HepG2 (cell line): ENCODE results near the gene SPARC. TPM values are rescaled to one million over a fixed set of nuclear protein-coding genes. Genes with fewer than 3 reads are reported as not detected.

Source experiments
- CREBL2 ChIP-seq: sonication (generic); formaldehyde crosslinking; IDR thresholded peaks from 2 replicates; pipeline ENCODE4 v1.8.1; 2023; ENCODE audit warnings: missing genetic modification reagents, mild to moderate bottlenecking, borderline replicate concordance
- DBP ChIP-seq: sonication (generic); formaldehyde crosslinking; IDR thresholded peaks from 2 replicates; pipeline ENCODE4 v1.4.0; 2020; ENCODE audit warnings: missing genetic modification reagents; ENCODE audit errors: not compliant biosample characterization
- FOXC1 ChIP-seq: sonication (generic); formaldehyde crosslinking; IDR thresholded peaks from 2 replicates; pipeline ENCODE4 v1.8.0; 2022; ENCODE audit warnings: mild to moderate bottlenecking, missing genetic modification reagents, borderline replicate concordance
- KAT8 ChIP-seq: IDR thresholded peaks from 2 replicates; pipeline ENCODE4 v1.6.1; 2016; ENCODE audit warnings: missing genetic modification reagents, missing compliant biosample characterization
- PHF5A ChIP-seq: IDR thresholded peaks from one replicate; pipeline ENCODE4 v1.6.1; 2018; ENCODE audit warnings: low read depth, missing genetic modification reagents; ENCODE audit not compliant: unreplicated experiment
- RXRA ChIP-seq: sonication (generic); formaldehyde crosslinking; IDR thresholded peaks from 2 replicates; pipeline ENCODE4 v1.5.1; 2020; ENCODE audit warnings: missing genetic modification reagents
- TAF1 ChIP-seq: sonication (generic); formaldehyde crosslinking; IDR thresholded peaks from 2 replicates; pipeline ENCODE4 v1.4.0; 2020; ENCODE audit warnings: missing genetic modification reagents
- TAF15 ChIP-seq: fragments of 200-400 bp; formaldehyde crosslinking; IDR thresholded peaks from one replicate; pipeline ENCODE4 v1.6.1; 2018; ENCODE audit warnings: mild to moderate bottlenecking, low read depth, low read length; ENCODE audit not compliant: poor library complexity, severe bottlenecking
- TFE3 ChIP-seq: IDR thresholded peaks from 2 replicates; pipeline ENCODE4 v1.6.1; 2016
- THAP8 ChIP-seq: sonication (generic); formaldehyde crosslinking; IDR thresholded peaks from 2 replicates; pipeline ENCODE4 v1.5.1; 2020; ENCODE audit warnings: missing genetic modification reagents, mild to moderate bottlenecking, borderline replicate concordance
- YY1 ChIP-seq: IDR thresholded peaks from 2 replicates; pipeline ENCODE4 v1.6.1; 2011; ENCODE audit warnings: low read length, low read depth, moderate library complexity, mild to moderate bottlenecking; ENCODE audit not compliant: insufficient read depth, insufficient replicate concordance
- ZBTB26 ChIP-seq: IDR thresholded peaks from 2 replicates; pipeline ENCODE4 v1.6.1; 2016; ENCODE audit warnings: missing compliant biosample characterization, missing genetic modification reagents, borderline replicate concordance
- ZGPAT ChIP-seq: IDR thresholded peaks from 2 replicates; pipeline ENCODE4 v1.6.1; 2016; ENCODE audit warnings: mild to moderate bottlenecking
- ZNF136 ChIP-seq: sonication (generic); formaldehyde crosslinking; IDR thresholded peaks from 2 replicates; pipeline ENCODE4 v1.8.1; 2022; ENCODE audit warnings: low read depth, mild to moderate bottlenecking, moderate library complexity, missing genetic modification reagents
- ZNF513 ChIP-seq: sonication (generic); formaldehyde crosslinking; conservative IDR thresholded peaks from 2 replicates; pipeline ENCODE4 v1.5.0; 2020; ENCODE audit warnings: missing genetic modification reagents
- ZNF574 ChIP-seq: sonication (generic); formaldehyde crosslinking; IDR thresholded peaks from 2 replicates; pipeline ENCODE4 v1.4.0; 2020; ENCODE audit warnings: missing genetic modification reagents
- ZNF639 ChIP-seq: conservative IDR thresholded peaks from 2 replicates; pipeline ENCODE4 v1.6.1; 2018; ENCODE audit warnings: missing genetic modification reagents
- polyA plus RNA-seq, 8 experiments: library from polyadenylated mRNA; depleted of rRNA in 3 of 8; stranded (reverse) in 7 of 8; unstranded in 1 of 8; fragments of >200 nt; fragmentation: Illumina TruSeq in 4 of 8; extraction: Trizol in 4 of 8; gene quantifications; 2 replicates each; pipeline versions ENCODE4 v1.2.1 to v1.2.3, GENCODE V29; 2011 to 2016; ENCODE audit warnings: low read depth in 4 of 8, missing spikeins in 1 of 8, mixed read lengths in 1 of 8; ENCODE audit not compliant: insufficient read depth in 1 of 8
- total RNA-seq, 5 experiments: library from RNA; depleted of rRNA; stranded (reverse); fragments of >200 nt; fragmentation: Illumina TruSeq; extraction: Trizol; gene quantifications; 2 replicates each; pipeline ENCODE4 v1.2.3, GENCODE V29; 2016; ENCODE audit warnings: low read depth in 1 of 5

SPARC gene
- total and polyA plus RNA-seq, 2 of the 13 experiments (the other 11 are each of a cell fraction or from before 2014, with no cell fraction given), result 76.7 to 192 TPM

- TF ChIP-seq ZNF574 (CRISPR knock-in tag), result no peak
- TF ChIP-seq ZNF513, result no peak
- 0 out of 2 replicates have a peak, but pooled peaks have one; percentile 15 for TF ChIP-seq ZNF639 (CRISPR knock-in tag)
- TF ChIP-seq TFE3 (CRISPR knock-in tag), result peak; percentile 39; the same call in 1 of the 2 replicates
- peak; percentile 47; the same call in 1 of the 2 replicates for TF ChIP-seq ZGPAT (CRISPR knock-in tag)
- no peak for TF ChIP-seq THAP8 (CRISPR knock-in tag)
- TF ChIP-seq TAF15, result no peak
- TF ChIP-seq CREBL2 (CRISPR knock-in tag), result no peak
- no peak for TF ChIP-seq ZBTB26
- no peak for TF ChIP-seq DBP
- TF ChIP-seq YY1, result no peak
- TF ChIP-seq RXRA (CRISPR knock-in tag), result peak; percentile 86
- peak; percentile 23; the same call in 1 of the 2 replicates for TF ChIP-seq KAT8 (CRISPR knock-in tag)
- no peak for TF ChIP-seq PHF5A
- no peak for TF ChIP-seq FOXC1 (CRISPR knock-in tag)
- TF ChIP-seq ZNF136 (CRISPR knock-in tag), result no peak
- no peak for TF ChIP-seq TAF1 (CRISPR knock-in tag)
Measured at GRCh38 chr5:151694035-151694485, 7.3 kb upstream of the SPARC start (continued).
